Dendritic cell treated with granulocyte-macrophage colony-stimulating factor and Interleukin-4, amounts not matched to agents 40 ng/mL and 50 ng/mL, for 4 days (primary cell): Measurements from ENCODE around the gene RHOU.
"Not testable (repeated sequence)": the region's sequence is repeated elsewhere in the genome, so short reads cannot be mapped to it uniquely, and the experiment has no call there.

Source experiments
- H3K27ac Mint-ChIP-seq: one replicate; pipeline ENCODE4 v1.8.0; 2022; ENCODE audit warnings: mild to moderate bottlenecking, mixed read lengths
- H3K27me3 Mint-ChIP-seq: one replicate; pipeline ENCODE4 v1.8.0; 2022; ENCODE audit warnings: mild to moderate bottlenecking, mixed read lengths
- H3K36me3 Mint-ChIP-seq: one replicate; pipeline ENCODE4 v1.8.0; 2022; ENCODE audit warnings: low read depth, mixed read lengths
- H3K4me1 Mint-ChIP-seq: one replicate; pipeline ENCODE4 v1.8.0; 2022; ENCODE audit warnings: low read depth, mixed read lengths
- H3K4me3 Mint-ChIP-seq: one replicate; pipeline ENCODE4 v1.8.0; 2022; ENCODE audit warnings: mild to moderate bottlenecking, moderate library complexity, mixed read lengths
- H3K9me3 Mint-ChIP-seq: one replicate; pipeline ENCODE4 v1.8.0; 2022; ENCODE audit warnings: mixed read lengths
- intact Hi-C: fragments of 100-400 bp; cut with micrococcal nuclease; formaldehyde crosslinking; loops from one replicate; pipeline ENCODE4 v1.15.0; 2022

RHOU gene

DNA sequence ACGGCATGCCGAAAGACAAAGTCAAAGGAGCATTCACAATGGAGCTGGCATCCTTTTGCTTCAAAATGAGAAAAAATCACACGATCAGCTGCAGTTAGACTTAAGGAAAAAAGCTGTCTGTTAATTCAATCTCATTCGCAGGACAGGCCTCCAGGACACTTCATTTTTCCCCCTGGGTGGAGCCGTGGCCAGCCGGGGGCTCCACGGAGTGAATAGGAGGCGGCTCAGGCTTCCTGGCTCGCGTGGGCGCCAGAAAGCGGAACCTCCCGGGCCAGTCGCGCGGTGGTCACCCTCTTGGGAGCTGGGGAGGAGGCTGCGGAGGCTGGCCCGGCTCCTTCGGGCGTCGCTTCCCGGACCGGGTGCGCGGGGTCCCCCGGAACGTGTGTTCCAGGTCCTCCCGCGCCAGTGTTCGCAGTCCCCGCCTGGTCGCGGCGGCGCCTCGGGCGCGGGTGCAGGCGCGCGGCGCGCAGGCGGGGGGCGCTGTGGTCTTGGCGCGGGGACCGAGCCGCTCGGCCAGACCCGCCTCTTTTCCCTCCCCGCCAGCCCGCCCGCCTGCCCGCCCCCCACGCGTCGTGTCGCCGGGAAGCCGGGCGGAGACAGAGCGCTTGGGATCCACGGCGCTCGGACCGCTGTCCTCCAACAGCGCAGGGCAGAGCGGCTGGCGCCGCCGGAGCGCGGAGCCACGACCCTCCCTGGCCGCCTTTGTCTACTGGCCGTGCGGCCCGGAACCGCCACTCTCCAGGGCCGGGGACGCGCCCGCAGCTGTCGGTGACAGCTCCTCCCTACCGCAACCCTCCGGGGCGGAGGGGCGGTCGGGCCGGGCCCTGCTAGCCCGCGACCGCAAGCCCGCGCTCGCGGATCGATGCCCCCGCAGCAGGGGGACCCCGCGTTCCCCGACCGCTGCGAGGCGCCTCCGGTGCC lies at the start of gene RHOU:
Gene RHOU (plus strand): TSS at position 599 of the 921 bp plus-strand sequence. CDS start 264 bp downstream, at position 863.
- Mint-ChIP-seq H3K4me1 (peaks cover 43% of the 10 kb centered on the region), H3K27me3 (peaks cover 4% of the 10 kb centered on the region), H3K4me3 (peak within 1 kb of the TSS; percentile 92), H3K27ac (peak within 1 kb of the TSS; percentile 84), H3K36me3 (peaks cover 34% of the 10 kb centered on the region), H3K9me3 (no peaks in the 10 kb centered on the region)
- intact Hi-C loops, result loop anchor here (1.0 to 10.0 kb wide), 3 partner anchors 210 to 497 kb away; no protein-coding TSS in a partner anchor

- intact Hi-C loops, result no loop called here
- no peaks in the 10 kb centered on the region for H3K9me3 Mint-ChIP-seq
- no peak overlapping the region for H3K27ac Mint-ChIP-seq
- H3K27me3 Mint-ChIP-seq, result peaks cover 11% of the 10 kb centered on the region
- no peak overlapping the region for H3K4me3 Mint-ChIP-seq
- peaks cover 39% of the 10 kb centered on the region for H3K4me1 Mint-ChIP-seq
- H3K36me3 Mint-ChIP-seq, result no peaks in the 10 kb centered on the region
Measured at GRCh38 chr1:228687587-228687986, 47.7 kb upstream of the RHOU start.

GRCh38 chr1:228689255-228689654 lies 46.0 kb upstream of the RHOU start:
- H3K4me1 Mint-ChIP-seq, result peaks cover 37% of the 10 kb centered on the region
- peaks cover 8% of the 10 kb centered on the region for H3K27me3 Mint-ChIP-seq
- H3K4me3 Mint-ChIP-seq, result no peak overlapping the region
- intact Hi-C loops, result no loop called here
- no peaks in the 10 kb centered on the region for H3K9me3 Mint-ChIP-seq
- no peak overlapping the region for H3K27ac Mint-ChIP-seq
- H3K36me3 Mint-ChIP-seq, result no peaks in the 10 kb centered on the region

GRCh38 chr1:228691211-228691610 lies 44.1 kb upstream of the RHOU start:
- intact Hi-C loops, result no loop called here
- Mint-ChIP-seq H3K4me1 (peaks cover 30% of the 10 kb centered on the region), H3K27ac (no peak overlapping the region), H3K27me3 (peaks cover 8% of the 10 kb centered on the region), H3K36me3 (no peaks in the 10 kb centered on the region), H3K9me3 (no peaks in the 10 kb centered on the region), H3K4me3 (no peak overlapping the region)

DNA sequence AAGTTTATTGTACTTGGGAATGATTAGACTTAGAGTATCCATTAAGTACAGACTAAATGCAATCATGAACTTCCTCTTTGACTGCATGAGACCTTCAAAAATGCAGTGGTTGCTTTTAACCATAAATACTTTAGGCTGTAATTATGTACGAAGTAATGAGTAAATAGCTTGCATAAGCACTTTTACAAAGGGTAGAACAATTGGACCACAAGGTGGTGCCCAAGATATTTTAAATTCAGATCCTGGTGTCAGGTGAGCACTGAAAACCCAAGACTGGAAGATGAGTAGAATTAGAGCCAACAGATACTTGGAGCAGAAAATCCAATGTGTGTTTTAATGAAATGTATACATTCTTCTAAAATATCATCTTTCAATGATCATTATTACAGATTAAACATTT lies 43.4 kb upstream of the RHOU start:
- H3K36me3 Mint-ChIP-seq, result no peaks in the 10 kb centered on the region
- no peaks in the 10 kb centered on the region for H3K9me3 Mint-ChIP-seq
- intact Hi-C loops, result no loop called here
- no peak overlapping the region for H3K4me3 Mint-ChIP-seq
- H3K4me1 Mint-ChIP-seq, result peaks cover 30% of the 10 kb centered on the region
- no peak overlapping the region for H3K27ac Mint-ChIP-seq
- H3K27me3 Mint-ChIP-seq, result peaks cover 8% of the 10 kb centered on the region

DNA sequence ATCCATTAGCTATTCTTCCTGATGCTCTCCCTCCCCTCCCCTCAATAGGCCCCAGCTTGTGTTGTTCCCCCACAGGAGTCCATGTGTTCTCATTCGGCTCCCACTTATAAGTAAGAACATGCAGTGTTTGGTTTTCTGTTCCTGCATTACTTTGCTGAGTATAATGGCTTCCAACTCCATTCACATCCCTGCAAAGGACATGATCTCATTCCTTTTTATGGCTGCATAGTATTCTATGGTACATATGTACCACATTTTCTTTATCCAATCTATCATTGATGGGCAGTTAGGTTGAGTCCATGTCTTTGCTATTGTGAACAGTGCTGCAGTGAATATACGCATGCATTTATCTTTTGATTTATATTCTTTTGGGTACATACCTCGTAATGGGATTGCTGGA lies 40.8 kb upstream of the RHOU start:
- H3K9me3 Mint-ChIP-seq, H3K36me3 Mint-ChIP-seq, H3K27ac Mint-ChIP-seq, H3K27me3 Mint-ChIP-seq, H3K4me3 Mint-ChIP-seq, intact Hi-C loops: not testable (repeated sequence)
- peaks cover 32% of the 10 kb centered on the region for H3K4me1 Mint-ChIP-seq

DNA sequence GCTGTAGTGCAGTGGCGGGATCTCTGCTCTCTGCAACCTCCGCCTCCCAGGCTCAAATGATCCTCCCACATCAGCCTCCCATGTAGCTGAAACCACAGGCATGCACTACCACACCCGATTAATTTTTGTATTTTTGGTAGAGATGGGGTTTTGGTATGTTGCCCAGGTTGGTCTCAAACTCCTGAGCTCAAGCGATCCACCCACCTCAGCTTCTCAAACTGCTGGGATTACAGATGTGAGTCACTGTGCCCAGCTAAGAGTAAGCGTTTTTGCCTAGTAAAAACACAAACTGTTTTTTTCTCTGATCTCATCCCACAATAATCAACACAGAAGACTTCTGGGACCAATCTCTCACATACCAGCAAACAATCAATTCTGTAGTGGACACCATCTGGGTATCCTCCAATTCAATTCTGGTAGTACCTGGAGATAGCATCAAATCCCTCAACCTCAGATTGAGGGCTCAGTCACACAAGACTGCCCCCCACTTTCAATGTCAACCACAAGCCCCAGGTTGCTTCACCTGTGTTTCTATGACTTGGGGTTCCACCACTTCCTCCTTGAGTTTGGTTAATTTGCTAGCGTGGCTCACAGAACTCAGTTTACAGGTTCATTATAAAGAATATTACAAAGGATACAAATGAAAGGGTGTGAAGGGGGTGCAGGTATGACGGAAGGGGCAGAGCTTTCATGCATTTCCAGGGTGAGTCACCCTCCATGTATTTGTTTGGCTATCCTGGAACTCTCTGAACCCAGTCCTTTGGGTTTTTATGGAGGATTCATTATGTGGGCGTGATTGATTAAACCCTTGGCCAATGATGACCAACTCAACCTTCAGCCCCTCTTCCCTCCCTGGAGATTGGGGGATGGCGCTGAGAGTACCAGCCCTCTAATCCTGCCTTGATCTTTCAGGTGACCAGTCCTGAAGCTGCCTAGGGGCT lies 40.0 kb upstream of the RHOU start:
- Mint-ChIP-seq H3K27ac (no peak overlapping the region), H3K36me3 (no peaks in the 10 kb centered on the region), H3K27me3 (no peaks in the 10 kb centered on the region), H3K9me3 (no peaks in the 10 kb centered on the region), H3K4me3 (no peak overlapping the region), H3K4me1 (peaks cover 32% of the 10 kb centered on the region)
- intact Hi-C loops, result no loop called here

DNA sequence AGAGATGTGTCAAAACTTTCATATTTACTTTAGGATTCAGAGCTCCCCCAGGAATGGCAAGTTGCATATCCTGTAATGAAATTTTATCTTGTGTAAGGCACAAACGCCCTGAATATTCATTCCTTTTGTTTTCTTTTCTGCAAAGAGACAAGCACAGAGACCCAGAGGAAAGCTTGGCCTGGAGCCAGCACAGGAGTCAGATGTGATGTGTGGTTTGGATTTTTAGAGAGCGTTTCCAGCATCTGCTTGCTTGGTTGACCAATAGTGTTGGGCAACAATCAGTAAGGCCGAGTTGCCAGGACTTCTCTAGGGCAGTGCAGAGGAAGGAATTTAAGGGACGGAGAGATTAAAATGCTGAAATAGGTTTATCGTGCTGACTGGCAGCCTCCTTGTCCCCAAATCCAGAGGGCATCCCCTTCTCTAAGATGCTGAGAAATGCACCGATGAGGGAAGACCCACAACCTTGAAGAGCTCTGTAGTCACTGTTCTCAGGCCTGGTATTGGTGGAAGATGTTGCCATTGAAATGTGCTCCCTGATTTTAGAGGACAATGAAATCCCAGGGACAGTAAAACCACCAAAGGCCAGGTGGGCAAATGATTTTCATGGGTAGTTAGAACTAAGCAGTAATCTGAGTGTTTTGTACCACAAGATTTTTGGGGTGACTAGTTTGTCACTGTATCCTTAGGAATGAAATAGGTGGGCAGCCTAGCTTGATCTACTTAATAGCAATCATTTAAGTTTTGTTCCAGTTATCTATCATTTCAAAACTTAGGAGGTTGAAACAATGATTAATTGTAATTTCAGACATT lies 37.9 kb upstream of the RHOU start:
- Mint-ChIP-seq H3K27me3 (no peaks in the 10 kb centered on the region), H3K9me3 (no peaks in the 10 kb centered on the region), H3K4me3 (no peak overlapping the region), H3K27ac (no peak overlapping the region), H3K36me3 (no peaks in the 10 kb centered on the region), H3K4me1 (peaks cover 17% of the 10 kb centered on the region)
- intact Hi-C loops, result no loop called here

DNA sequence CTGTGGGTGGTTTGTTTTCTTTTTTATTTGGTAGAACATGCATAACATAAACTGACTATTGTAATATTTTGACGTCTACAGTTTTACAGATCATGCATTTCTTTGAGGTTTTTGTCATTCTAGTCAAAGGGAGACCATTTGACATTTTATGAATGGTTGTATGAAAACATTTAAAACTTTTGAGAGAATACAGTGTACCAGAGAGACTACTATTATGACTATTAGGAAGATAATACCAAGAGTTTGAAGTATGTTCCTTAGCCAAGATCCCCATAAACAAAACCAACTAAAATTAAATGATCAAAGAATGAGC lies 37.3 kb upstream of the RHOU start:
- Mint-ChIP-seq H3K27ac (no peak overlapping the region), H3K4me1 (peaks cover 17% of the 10 kb centered on the region), H3K27me3 (no peaks in the 10 kb centered on the region), H3K4me3 (no peak overlapping the region), H3K36me3 (no peaks in the 10 kb centered on the region), H3K9me3 (no peaks in the 10 kb centered on the region)
- intact Hi-C loops, result no loop called here

GRCh38 chr1:228702433-228702832 lies 32.8 kb upstream of the RHOU start:
- Mint-ChIP-seq H3K9me3 (no peaks in the 10 kb centered on the region), H3K27ac (no peak overlapping the region)

GRCh38 chr1:228706305-228706704 lies 29.0 kb upstream of the RHOU start:
- Mint-ChIP-seq H3K9me3 (no peaks in the 10 kb centered on the region), H3K4me3 (no peak overlapping the region)

More at GRCh38 chr1:228702433-228702832, 32.8 kb upstream of the RHOU start:
- intact Hi-C loops, result no loop called here
- Mint-ChIP-seq H3K4me1 (peaks cover 5% of the 10 kb centered on the region), H3K36me3 (no peaks in the 10 kb centered on the region), H3K27me3 (no peaks in the 10 kb centered on the region), H3K4me3 (no peak overlapping the region)

GRCh38 chr1:228717081-228717480 lies 18.2 kb upstream of the RHOU start:
- Mint-ChIP-seq H3K27me3 (peaks cover 6% of the 10 kb centered on the region), H3K4me3 (no peak overlapping the region), H3K27ac (no peak overlapping the region), H3K9me3 (no peaks in the 10 kb centered on the region), H3K4me1 (no peaks in the 10 kb centered on the region), H3K36me3 (no peaks in the 10 kb centered on the region)
- intact Hi-C loops, result no loop called here

More at GRCh38 chr1:228706305-228706704, 29.0 kb upstream of the RHOU start:
- Mint-ChIP-seq H3K4me1 (no peaks in the 10 kb centered on the region), H3K36me3 (no peaks in the 10 kb centered on the region), H3K27ac (no peak overlapping the region), H3K27me3 (peaks cover 1% of the 10 kb centered on the region)
- intact Hi-C loops, result no loop called here

- no peak overlapping the region for H3K27ac Mint-ChIP-seq
- no peak overlapping the region for H3K4me3 Mint-ChIP-seq
- intact Hi-C loops, result no loop called here
- no peaks in the 10 kb centered on the region for H3K4me1 Mint-ChIP-seq
- no peaks in the 10 kb centered on the region for H3K36me3 Mint-ChIP-seq
- no peaks in the 10 kb centered on the region for H3K9me3 Mint-ChIP-seq
- H3K27me3 Mint-ChIP-seq, result peaks cover 4% of the 10 kb centered on the region
Measured at GRCh38 chr1:228721407-228721806, 13.9 kb upstream of the RHOU start.
